GM18907 (cell line): ENCODE data around the gene RHOG.
"Not testable (repeated sequence)": the region's sequence is repeated elsewhere in the genome, so short reads cannot be mapped to it uniquely, and the experiment has no call there.

ENCODE experiments used
- ATAC-seq: cut with Tn5 transposase; IDR thresholded peaks from one replicate; pipeline ENCODE4 v1.9.1; 2021; ENCODE audit warnings: mild to moderate bottlenecking, moderate library complexity; ENCODE audit not compliant: unreplicated experiment

The RHOG gene

DNA sequence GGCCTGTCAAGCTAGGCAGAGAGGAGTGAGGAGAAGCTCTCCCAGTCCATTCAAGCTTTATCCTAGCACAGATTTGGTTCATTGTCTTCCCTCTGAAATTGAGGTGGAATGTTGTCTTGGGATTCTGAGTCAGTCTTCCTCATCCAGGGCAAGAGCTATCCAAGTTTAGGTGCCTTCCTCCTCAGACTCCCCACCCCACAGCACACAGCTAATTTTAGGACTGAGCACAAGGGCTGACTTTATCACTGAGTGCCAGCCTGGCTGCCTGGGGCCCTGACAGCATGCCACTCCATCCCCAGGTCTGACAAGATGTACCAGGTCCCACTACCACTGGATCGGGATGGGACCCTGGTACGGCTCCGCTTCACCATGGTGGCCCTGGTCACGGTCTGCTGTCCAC is 29.8 kb downstream of the RHOG start:
- ATAC-seq: no peak

- no peak for ATAC-seq
These were observed 30.3 kb downstream of the RHOG start for GRCh38 chr11:3810446-3810845.

- no peak for ATAC-seq
These were observed 31.2 kb downstream of the RHOG start for GRCh38 chr11:3809624-3809928.

- ATAC-seq: peak; percentile 74
These were observed 31.7 kb downstream of the RHOG start for GRCh38 chr11:3808861-3809623.

GRCh38 chr11:3807909-3808860 is 32.6 kb downstream of the RHOG start, which contains the start of gene PGAP2:
PGAP2 (plus strand) TSS chr11:3808560; CDS start chr11:3811260, 2,700 bp downstream.
- ATAC-seq: peak; percentile 56

DNA sequence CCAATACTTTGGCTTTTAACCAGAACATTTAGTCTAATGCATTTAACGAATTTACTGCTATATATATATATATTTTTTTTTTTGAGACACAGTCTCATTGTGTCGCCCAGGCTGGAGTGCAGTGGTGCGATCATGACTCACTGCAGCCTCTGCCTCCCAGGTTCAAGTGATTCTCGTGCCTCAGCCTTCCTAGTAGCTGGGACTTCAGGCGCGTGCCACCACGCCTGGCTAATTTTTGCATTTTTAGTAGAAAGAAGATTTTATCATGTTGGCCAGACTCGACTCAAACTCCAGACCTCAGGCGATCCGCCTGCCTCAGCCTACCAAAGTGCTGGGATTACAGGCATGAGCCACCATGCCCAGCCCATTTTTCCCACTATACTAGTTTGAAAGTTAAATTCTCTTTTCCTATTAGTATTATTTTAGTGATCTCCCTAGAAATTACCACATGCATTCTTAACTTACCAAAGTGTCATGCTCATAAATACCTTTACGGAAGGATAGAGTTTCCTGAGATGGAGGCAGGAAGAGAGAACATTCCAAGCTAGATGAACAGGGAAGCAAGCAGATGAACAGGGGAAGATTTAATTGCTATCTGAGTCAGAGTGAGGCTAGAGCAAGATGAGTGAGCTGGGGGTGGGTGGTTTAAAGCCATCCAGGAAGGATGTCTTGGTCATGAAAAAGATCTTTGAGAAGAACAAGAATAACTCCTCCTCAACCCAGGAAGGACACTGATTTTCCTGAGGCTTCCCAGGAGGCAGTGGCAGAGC is 36.8 kb downstream of the RHOG start:
- ATAC-seq: no peak

- no peak for ATAC-seq
These were observed 38.6 kb downstream of the RHOG start for GRCh38 chr11:3802011-3802790.

GRCh38 chr11:3799873-3800272 is 40.9 kb downstream of the RHOG start:
- ATAC-seq: no peak

DNA sequence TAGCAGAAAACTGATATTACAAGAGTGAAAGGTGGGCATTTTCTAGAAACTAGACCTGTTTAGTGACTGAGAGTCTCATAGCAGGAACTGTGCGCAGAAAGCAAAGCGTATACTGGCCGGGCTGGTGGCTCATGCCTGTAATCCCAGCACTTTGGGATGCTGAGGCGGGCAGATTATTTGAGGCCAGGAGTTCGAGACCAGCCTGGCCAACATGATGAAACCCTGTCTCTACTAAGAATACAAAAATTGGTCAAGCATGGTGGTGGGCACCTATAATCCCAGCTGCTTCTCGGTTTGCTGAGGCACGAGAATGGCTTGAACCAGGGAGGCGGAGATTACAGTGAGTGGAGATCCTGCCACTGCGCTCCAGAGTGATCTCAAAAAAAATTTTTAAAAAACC is 41.6 kb downstream of the RHOG start:
- ATAC-seq: no peak

- ATAC-seq: peak; percentile 94
These were observed 43.2 kb downstream of the RHOG start, which contains the start of gene NUP98 for GRCh38 chr11:3797329-3798090. NUP98 (minus strand) TSS chr11:3797554; CDS start chr11:3782117, 15,437 bp downstream.

GRCh38 chr11:3796801-3797328 is 43.9 kb downstream of the RHOG start:
- ATAC-seq: peak; percentile 42

- ATAC-seq: no peak
These were observed 44.4 kb downstream of the RHOG start for GRCh38 chr11:3796346-3796745.

GRCh38 chr11:3796002-3796311 is 44.8 kb downstream of the RHOG start:
- ATAC-seq: no peak

- ATAC-seq: no peak
These were observed 45.4 kb downstream of the RHOG start for GRCh38 chr11:3795131-3796001.

DNA sequence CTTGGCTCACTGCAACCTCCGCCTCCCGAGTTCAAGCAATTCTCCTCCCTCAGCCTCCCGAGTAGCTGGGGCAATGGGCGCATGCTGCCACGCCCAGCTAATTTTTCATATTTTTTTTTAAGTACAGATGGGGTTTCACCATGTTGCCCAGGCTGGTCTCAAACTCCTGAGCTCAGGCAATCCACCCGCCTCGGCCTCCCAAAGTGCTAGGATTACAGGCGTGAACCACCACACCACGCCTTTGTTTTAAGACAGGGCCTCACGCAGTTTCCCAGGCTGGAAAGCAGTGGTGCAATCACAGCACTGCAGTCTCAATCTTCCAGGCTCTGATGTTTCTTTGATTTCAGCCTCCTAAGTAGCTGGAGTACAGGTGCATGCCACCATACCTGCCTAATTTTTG is 46.4 kb downstream of the RHOG start:
- not testable (repeated sequence) for ATAC-seq

GRCh38 chr11:3786781-3787428 is 53.9 kb downstream of the RHOG start:
- no peak for ATAC-seq

DNA sequence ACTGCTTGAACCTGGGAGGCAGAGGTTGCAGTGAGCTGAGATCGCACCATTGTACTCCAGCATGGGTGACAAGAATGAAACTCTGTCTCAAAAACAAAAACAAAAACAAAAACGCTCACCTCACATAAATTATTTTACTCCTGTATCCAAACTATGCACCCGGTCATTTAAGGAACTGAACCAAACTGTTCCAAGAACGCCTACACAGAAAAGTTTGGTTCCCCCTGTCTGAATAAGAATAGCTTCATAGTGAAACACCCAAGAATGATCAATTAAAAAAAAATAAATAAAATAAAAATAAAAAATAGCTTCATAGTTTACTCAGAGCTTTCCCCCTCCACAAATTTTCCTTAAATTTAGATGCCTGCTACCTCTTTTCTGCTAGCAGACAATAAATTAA is 57.1 kb downstream of the RHOG start:
- no peak for ATAC-seq

DNA sequence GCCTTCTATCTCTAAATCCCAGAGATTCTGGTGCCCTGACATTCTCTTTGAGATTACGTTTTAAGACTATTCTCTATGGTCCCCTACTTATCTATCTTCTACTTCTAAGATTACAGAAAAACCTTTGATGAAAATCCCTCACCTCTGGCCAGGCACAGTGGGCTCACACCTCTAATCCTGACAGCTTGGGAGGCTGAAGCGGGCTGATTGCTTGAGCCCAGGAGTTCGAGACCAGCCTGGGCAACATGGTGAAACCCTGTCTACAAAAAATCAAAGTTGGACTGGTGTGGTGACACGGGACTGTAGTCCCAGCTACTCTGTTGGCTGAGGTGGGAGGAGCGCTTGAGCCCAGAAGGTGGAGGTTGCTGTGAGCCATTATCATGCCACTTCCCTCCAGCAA is 57.8 kb downstream of the RHOG start:
- no peak for ATAC-seq
